ENCODE results near the gene PDIA5.

- TF ChIP-seq CTCF (IDR thresholded peaks at IDR 0.05) (no peak), EZH2 (IDR thresholded peaks at IDR 0.05; ENCODE audit: borderline replicate concordance, insufficient read depth, low read depth, low read length, poor library complexity, severe bottlenecking) (no peak)
These were observed 8.5 kb downstream of the PDIA5 start for GRCh38 chr3:123075359-123075758.
